Measurements from ENCODE around the gene LINC00632.

LINC00632 gene

GRCh38 chrX:140709421-140709846 lies at the start of gene LINC00632:
TSS of gene LINC00632 (plus strand) at chrX:140709759.
- H3K9ac ChIP-seq (ENCODE audit: low read depth, low read length, poor library complexity, severe bottlenecking) = no peak within 1 kb of the TSS
- H4K20me1 ChIP-seq (ENCODE audit: insufficient read depth, low read length, poor library complexity, severe bottlenecking) = no peaks in the 10 kb centered on the region
- no peaks in the 10 kb centered on the region for H3K36me3 ChIP-seq (ENCODE audit: insufficient read depth, low read length)
- no peak within 1 kb of the TSS for H2AFZ ChIP-seq (ENCODE audit: low read length)
- H3K9me2 ChIP-seq (replicated peaks; ENCODE audit: low read depth, low read length) = no peaks in the 10 kb centered on the region
- H3K9me3 ChIP-seq (ENCODE audit: insufficient read depth, low read depth, low read length) = no peaks in the 10 kb centered on the region
- H3F3A ChIP-seq (ENCODE audit: low read depth) = no peaks in the 10 kb centered on the region
- no peaks in the 10 kb centered on the region for H3K4me1 ChIP-seq (ENCODE audit: insufficient read depth, low read length, poor library complexity, severe bottlenecking)
- H3K4me3 ChIP-seq (ENCODE audit: low read length, poor library complexity, severe bottlenecking) = no peak within 1 kb of the TSS
- TF ChIP-seq EZH2phosphoT487 (IDR thresholded peaks at IDR 0.05; ENCODE audit: borderline replicate concordance) = no peak
- TF ChIP-seq, protein P1, sequence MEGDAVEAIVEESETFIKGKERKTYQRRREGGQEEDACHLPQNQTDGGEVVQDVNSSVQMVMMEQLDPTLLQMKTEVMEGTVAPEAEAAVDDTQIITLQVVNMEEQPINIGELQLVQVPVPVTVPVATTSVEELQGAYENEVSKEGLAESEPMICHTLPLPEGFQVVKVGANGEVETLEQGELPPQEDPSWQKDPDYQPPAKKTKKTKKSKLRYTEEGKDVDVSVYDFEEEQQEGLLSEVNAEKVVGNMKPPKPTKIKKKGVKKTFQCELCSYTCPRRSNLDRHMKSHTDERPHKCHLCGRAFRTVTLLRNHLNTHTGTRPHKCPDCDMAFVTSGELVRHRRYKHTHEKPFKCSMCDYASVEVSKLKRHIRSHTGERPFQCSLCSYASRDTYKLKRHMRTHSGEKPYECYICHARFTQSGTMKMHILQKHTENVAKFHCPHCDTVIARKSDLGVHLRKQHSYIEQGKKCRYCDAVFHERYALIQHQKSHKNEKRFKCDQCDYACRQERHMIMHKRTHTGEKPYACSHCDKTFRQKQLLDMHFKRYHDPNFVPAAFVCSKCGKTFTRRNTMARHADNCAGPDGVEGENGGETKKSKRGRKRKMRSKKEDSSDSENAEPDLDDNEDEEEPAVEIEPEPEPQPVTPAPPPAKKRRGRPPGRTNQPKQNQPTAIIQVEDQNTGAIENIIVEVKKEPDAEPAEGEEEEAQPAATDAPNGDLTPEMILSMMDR (conservative IDR thresholded peaks at IDR 0.05; ENCODE audit: low read length) = no peak
- H3K79me2 ChIP-seq (ENCODE audit: insufficient read depth, low read length) = no peaks in the 10 kb centered on the region
- no peak within 1 kb of the TSS for H3K4me2 ChIP-seq (ENCODE audit: low read depth, low read length, poor library complexity, severe bottlenecking)
- H3K27me3 ChIP-seq (ENCODE audit: insufficient read depth, low read length, poor library complexity, severe bottlenecking) = no peaks in the 10 kb centered on the region

DNA sequence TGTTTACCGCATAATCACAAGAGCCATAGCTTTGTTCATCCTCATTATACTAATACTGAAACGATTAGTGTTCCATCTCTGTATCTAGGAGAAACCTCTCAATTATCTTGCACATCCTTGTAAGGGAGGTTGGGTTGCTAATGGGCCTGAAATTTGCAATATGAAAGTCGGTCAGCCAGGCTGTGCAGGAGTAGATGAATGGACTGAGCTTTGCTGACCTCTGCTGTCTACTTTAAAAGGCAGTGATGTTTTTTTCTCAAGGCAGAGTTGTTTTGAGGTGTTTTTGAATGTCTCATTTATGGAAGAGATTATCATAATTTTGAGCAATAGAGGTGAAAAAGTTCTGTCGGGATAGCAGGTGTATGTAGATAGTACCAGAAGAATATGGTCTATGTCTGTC lies 47.9 kb upstream of the LINC00632 start:
- Histone ChIP-seq H4K20me1 (ENCODE audit: insufficient read depth, low read length, poor library complexity, severe bottlenecking) (no peaks in the 10 kb centered on the region), H3K9ac (ENCODE audit: low read depth, low read length, poor library complexity, severe bottlenecking) (no peak overlapping the region), H3F3A (ENCODE audit: low read depth) (no peaks in the 10 kb centered on the region), H3K27me3 (ENCODE audit: insufficient read depth, low read length, poor library complexity, severe bottlenecking) (no peaks in the 10 kb centered on the region), H2AFZ (ENCODE audit: low read length) (no peak overlapping the region), H3K36me3 (ENCODE audit: insufficient read depth, low read length) (no peaks in the 10 kb centered on the region), H3K4me1 (ENCODE audit: insufficient read depth, low read length, poor library complexity, severe bottlenecking) (no peaks in the 10 kb centered on the region), H3K9me3 (ENCODE audit: insufficient read depth, low read depth, low read length) (no peaks in the 10 kb centered on the region), H3K4me3 (ENCODE audit: low read length, poor library complexity, severe bottlenecking) (no peak overlapping the region), H3K79me2 (ENCODE audit: insufficient read depth, low read length) (no peaks in the 10 kb centered on the region), H3K9me2 (replicated peaks; ENCODE audit: low read depth, low read length) (no peaks in the 10 kb centered on the region), H3K4me2 (ENCODE audit: low read depth, low read length, poor library complexity, severe bottlenecking) (no peak overlapping the region)
- TF ChIP-seq EZH2phosphoT487 (IDR thresholded peaks at IDR 0.05; ENCODE audit: borderline replicate concordance) = no peak

DNA sequence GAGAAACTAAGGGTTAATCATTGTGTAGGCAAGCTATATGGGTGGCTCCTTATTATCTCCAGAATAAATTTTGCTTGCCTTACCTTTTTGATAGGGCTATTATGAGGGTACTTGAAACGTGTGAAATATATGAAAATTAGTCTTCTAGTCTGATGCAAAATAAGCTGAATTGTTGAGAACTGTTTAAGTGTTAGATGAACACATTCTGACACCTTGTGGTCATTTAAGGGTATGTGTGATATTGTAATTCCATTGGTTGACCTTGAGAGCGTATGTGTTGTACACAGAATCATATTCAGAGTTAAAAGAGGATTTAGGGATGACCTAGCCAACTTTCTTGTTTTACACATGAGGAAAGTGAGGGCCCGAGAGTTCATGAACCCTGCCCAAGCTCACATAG lies 44.6 kb upstream of the LINC00632 start:
- Histone ChIP-seq H4K20me1 (ENCODE audit: insufficient read depth, low read length, poor library complexity, severe bottlenecking) (no peaks in the 10 kb centered on the region), H3K79me2 (ENCODE audit: insufficient read depth, low read length) (no peaks in the 10 kb centered on the region), H3K36me3 (ENCODE audit: insufficient read depth, low read length) (no peaks in the 10 kb centered on the region), H2AFZ (ENCODE audit: low read length) (no peak overlapping the region), H3K4me1 (ENCODE audit: insufficient read depth, low read length, poor library complexity, severe bottlenecking) (no peaks in the 10 kb centered on the region), H3K9me2 (replicated peaks; ENCODE audit: low read depth, low read length) (no peaks in the 10 kb centered on the region), H3K9me3 (ENCODE audit: insufficient read depth, low read depth, low read length) (no peaks in the 10 kb centered on the region), H3K27me3 (ENCODE audit: insufficient read depth, low read length, poor library complexity, severe bottlenecking) (no peaks in the 10 kb centered on the region), H3K4me3 (ENCODE audit: low read length, poor library complexity, severe bottlenecking) (no peak overlapping the region), H3K9ac (ENCODE audit: low read depth, low read length, poor library complexity, severe bottlenecking) (no peak overlapping the region), H3K4me2 (ENCODE audit: low read depth, low read length, poor library complexity, severe bottlenecking) (no peak overlapping the region), H3F3A (ENCODE audit: low read depth) (no peaks in the 10 kb centered on the region)
- TF ChIP-seq, protein P1 (conservative IDR thresholded peaks at IDR 0.05; ENCODE audit: low read length) = peak; percentile 36
- TF ChIP-seq EZH2phosphoT487 (IDR thresholded peaks at IDR 0.05; ENCODE audit: borderline replicate concordance) = no peak

Data from Loucy (cell line).